GM21447 (cell line): Measurements from ENCODE around the gene TMEM176A.

Experiments used
- ATAC-seq: cut with Tn5 transposase; IDR thresholded peaks from one replicate; pipeline ENCODE4 v1.9.1; 2021; ENCODE audit not compliant: unreplicated experiment

TMEM176A gene

GRCh38 chr7:150787321-150788281 lies 13.0 kb upstream of the TMEM176A start:
- peak; percentile 64 for ATAC-seq

- ATAC-seq = no peak
These were observed 11.9 kb upstream of the TMEM176A start for GRCh38 chr7:150788474-150789269.

GRCh38 chr7:150790416-150791075 lies 10.0 kb upstream of the TMEM176A start:
- ATAC-seq = no peak

GRCh38 chr7:150791304-150791703 lies 9.3 kb upstream of the TMEM176A start:
- ATAC-seq = no peak

- no peak for ATAC-seq
These were observed 8.7 kb upstream of the TMEM176A start for GRCh38 chr7:150791746-150792452.

- ATAC-seq = no peak
These were observed 6.9 kb upstream of the TMEM176A start for GRCh38 chr7:150793569-150794238.

GRCh38 chr7:150797661-150798060 lies 2.9 kb upstream of the TMEM176A start:
- ATAC-seq = no peak

GRCh38 chr7:150799156-150799555 lies 1.4 kb upstream of the TMEM176A start:
- ATAC-seq = no peak

- no peak for ATAC-seq
These were observed 608 bp upstream of the TMEM176A start, which contains the start of gene TMEM176B for GRCh38 chr7:150799741-150800580. TMEM176B (minus strand) TSS chr7:150800364; CDS start chr7:150796569, 3,795 bp downstream.

GRCh38 chr7:150801242-150801945 lies 825 bp downstream of the TMEM176A start:
- no peak for ATAC-seq

- no peak for ATAC-seq
These were observed 1.6 kb downstream of the TMEM176A start for GRCh38 chr7:150801946-150802771.

- no peak for ATAC-seq
These were observed 2.7 kb downstream of the TMEM176A start for GRCh38 chr7:150803161-150803860.

GRCh38 chr7:150804802-150805201 lies 4.2 kb downstream of the TMEM176A start:
- ATAC-seq = no peak

- no peak for ATAC-seq
These were observed 5.3 kb downstream of the TMEM176A start for GRCh38 chr7:150805864-150806263.

GRCh38 chr7:150806454-150806853 lies 5.9 kb downstream of the TMEM176A start:
- no peak for ATAC-seq

GRCh38 chr7:150806863-150807262 lies 6.3 kb downstream of the TMEM176A start:
- no peak for ATAC-seq
